Astrocyte of the cerebellum (primary cell): Measurements from ENCODE around the gene HLTF.

Experiments used
- DNase-seq: peaks from one replicate; pipeline ENCODE4 v3.0.0-alpha.2; 2011; ENCODE audit warnings: low read depth
- H3K4me3 ChIP-seq: 2 replicates; pipeline ENCODE4 v1.5.1; 2011; ENCODE audit warnings: mild to moderate bottlenecking, low read depth, low read length, moderate library complexity
- in situ Hi-C: cut with HindIII; loops from 2 replicates; pipeline ENCODE4 v1.10.0; 2017; ENCODE audit warnings: low sequenced_read_pairs
- TF ChIP-seq, protein P1 (sequence below): IDR thresholded peaks from 2 replicates; pipeline ENCODE4 v1.5.1; 2012; ENCODE audit warnings: low read length, low read depth, moderate library complexity, mild to moderate bottlenecking; ENCODE audit errors: missing control alignments

Gene HLTF

DNA sequence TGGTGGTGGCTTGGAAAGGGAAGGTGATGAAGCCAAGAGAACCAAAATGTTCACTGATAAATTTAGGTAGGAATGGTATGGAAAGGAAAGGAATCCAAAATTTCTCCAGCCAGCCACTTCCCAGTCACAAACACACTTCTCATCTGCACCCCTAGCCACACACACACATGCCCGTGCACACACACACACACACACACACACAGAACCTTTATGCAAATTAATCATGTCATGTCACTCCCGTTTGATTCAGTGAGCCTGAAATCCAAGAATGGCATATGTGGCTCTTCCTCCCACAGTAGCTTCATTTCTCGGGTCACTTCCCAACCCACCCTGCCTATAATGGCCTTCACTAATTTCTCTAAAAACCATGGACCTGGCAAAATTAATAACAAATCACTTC, 3.1 kb upstream of the HLTF start:
- in situ Hi-C loops = no loop called here
- TF ChIP-seq, protein P1, sequence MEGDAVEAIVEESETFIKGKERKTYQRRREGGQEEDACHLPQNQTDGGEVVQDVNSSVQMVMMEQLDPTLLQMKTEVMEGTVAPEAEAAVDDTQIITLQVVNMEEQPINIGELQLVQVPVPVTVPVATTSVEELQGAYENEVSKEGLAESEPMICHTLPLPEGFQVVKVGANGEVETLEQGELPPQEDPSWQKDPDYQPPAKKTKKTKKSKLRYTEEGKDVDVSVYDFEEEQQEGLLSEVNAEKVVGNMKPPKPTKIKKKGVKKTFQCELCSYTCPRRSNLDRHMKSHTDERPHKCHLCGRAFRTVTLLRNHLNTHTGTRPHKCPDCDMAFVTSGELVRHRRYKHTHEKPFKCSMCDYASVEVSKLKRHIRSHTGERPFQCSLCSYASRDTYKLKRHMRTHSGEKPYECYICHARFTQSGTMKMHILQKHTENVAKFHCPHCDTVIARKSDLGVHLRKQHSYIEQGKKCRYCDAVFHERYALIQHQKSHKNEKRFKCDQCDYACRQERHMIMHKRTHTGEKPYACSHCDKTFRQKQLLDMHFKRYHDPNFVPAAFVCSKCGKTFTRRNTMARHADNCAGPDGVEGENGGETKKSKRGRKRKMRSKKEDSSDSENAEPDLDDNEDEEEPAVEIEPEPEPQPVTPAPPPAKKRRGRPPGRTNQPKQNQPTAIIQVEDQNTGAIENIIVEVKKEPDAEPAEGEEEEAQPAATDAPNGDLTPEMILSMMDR = no peak
- no peak overlapping the region for H3K4me3 ChIP-seq
- DNase-seq = no peak

DNA sequence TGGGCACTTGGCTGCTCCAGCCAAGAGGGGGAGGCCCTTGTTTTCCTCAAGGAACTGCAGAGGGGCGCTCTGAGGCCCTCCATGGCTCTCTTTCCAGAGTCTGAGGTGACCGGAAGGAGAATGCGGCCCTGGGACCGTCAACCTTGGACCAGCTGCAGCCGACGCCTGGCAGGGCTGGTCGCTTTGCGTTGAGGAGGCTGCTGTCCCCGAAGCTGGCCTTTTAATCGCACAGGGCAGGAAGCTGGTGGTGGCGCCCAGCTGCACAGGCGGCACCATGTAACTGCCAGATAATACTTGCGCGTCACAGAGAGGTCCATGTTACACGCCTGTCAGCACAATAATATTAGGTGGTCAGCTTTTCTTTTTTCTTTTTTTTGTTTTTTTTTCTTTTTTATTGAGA, 875 bp upstream of the HLTF start:
- in situ Hi-C loops = no loop called here
- DNase-seq = no peak
- TF ChIP-seq, protein P1 = no peak
- H3K4me3 ChIP-seq = no peak overlapping the region

DNA sequence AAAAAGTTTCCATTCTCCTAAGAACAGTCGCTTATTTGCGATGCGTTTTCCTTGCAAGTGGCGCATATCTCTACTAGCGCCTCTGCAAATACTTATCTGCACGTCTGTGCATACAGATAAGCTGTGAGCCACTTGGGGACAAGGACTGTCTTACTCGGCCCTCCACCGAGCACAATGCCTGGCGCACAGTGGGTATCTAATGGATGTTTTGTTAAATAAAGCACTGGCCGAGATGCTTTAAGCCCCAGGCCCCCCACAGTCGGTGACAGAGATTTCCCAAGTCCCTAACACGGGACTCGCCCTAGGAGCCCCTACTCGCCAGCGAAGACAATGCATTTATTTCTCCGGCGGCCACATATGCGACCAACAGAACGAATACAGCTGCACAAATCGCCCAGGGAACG, 503 bp downstream of the HLTF start:
- no peak for DNase-seq
- in situ Hi-C loops = no loop called here
- peak overlapping the region; percentile 87 for H3K4me3 ChIP-seq
- TF ChIP-seq, protein P1 = no peak

DNA sequence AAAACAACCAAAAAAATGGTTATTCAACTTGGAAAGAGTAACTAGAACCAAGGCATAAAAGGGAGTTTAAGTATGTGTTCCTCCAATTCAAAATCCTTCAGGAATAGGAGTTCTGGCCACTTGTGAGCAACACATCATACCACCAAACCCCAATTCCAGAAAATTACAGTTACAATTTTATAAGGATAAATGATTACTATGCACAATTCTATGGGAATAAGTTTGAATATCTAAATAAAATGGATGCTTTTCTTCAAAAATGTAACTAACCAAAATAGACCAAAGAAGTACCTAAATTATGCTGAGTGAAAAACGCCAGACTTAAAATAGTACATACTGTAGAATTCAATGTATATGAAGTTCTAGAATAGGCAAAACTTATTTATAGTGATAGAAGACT, 4.6 kb downstream of the HLTF start:
- TF ChIP-seq, protein P1 = no peak
- no peak overlapping the region for H3K4me3 ChIP-seq
- no peak for DNase-seq
- in situ Hi-C loops = no loop called here

DNA sequence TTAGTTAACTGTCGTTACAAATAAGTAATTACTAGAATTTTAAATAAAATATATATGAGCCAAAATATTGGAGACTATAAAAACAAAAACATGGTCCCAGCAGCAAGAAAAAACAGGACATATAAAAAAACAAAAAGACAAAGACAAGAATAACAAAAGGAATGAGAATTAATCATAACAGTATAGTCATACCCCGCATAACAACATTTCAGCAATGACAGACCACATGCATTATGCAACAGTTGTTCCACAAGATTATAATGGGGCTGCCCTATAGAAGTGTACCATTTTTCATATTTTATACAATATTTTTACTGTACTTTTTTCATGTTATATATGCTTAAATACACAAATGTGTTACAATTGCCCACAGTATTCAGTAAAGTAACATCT, 5.6 kb downstream of the HLTF start:
- in situ Hi-C loops = no loop called here
- TF ChIP-seq, protein P1 = no peak
- no peak overlapping the region for H3K4me3 ChIP-seq
- DNase-seq = no peak

DNA sequence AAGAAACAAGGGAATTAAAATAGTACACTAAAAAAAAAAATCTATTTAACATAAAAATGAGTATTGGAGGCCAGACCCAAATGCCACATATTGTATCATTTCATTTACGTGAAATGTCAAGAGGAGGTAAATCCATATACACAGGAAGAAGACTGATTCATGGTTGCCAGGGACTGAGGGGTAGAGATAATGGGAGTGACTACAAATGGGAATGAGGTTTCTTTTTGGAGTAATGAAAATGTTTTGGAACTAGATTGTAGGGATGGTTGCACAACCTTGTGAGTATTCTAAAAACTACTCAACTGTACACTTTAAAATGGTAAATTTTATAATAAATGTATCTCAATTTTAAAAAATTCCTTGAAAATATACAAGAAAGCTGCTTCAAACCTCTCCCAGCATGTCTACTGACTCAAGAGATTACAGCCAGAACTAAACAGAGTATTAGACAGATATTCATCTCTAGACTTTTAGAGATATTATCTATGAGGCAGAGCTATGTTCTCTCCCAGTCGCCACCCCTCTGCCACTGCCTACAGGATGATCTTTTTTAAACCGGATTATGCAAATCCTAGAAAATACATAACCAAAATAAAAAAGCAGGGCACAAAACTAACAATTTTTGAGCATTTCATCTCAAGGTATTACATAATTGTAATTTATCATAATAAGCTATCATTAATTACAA, 6.2 kb downstream of the HLTF start:
- H3K4me3 ChIP-seq = no peak overlapping the region
- TF ChIP-seq, protein P1 = no peak
- in situ Hi-C loops = no loop called here
- DNase-seq = no peak

DNA sequence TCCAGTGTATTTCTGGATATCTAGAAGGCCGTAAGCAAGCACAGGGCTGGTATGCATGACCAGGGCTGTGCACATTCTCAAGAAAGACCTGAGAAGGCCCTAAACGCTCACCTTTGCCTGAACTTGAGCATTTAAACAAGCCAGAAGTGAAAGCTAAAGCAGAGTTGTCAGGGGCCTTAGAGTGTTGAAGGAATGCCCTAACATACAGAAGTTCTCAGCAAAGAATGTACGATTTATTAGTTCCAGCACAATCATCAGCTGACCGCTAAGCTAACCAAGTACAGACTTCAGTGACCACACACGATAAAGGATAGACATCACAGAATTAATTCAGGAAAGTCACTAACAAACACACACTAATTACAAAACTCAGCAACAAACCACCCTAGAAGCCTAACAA, 8.7 kb downstream of the HLTF start:
- TF ChIP-seq, protein P1 = no peak
- H3K4me3 ChIP-seq = no peak overlapping the region
- in situ Hi-C loops = no loop called here
- DNase-seq = no peak
